Ovary (tissue), 3 donors: ENCODE results near the gene RAP1GAP2.

Experiments
- EP300 ChIP-seq: sonication (generic); formaldehyde crosslinking; IDR thresholded peaks from one replicate; pipeline ENCODE4 v1.6.1; 2017; ENCODE audit warnings: antibody characterized with exemption
- POLR2A ChIP-seq: fragments of 450-650 bp; IDR thresholded peaks from one replicate; pipeline ENCODE4 v1.6.1; 2017; ENCODE audit warnings: antibody characterized with exemption, mild to moderate bottlenecking, moderate library complexity
- TF ChIP-seq, protein P1 (sequence below), 3 donors: fragments of 450-650 bp in 2 of 3; fragments of 200-600 bp in 1 of 3; IDR thresholded peaks; one replicate each; pipeline versions ENCODE4 v1.5.1 to v1.8.0; 2016 to 2022; ENCODE audit warnings: antibody characterized with exemption in 3 of 3, mild to moderate bottlenecking in 1 of 3
- donor health status: DM: no; HTN: no; CAD: no.

DNA sequence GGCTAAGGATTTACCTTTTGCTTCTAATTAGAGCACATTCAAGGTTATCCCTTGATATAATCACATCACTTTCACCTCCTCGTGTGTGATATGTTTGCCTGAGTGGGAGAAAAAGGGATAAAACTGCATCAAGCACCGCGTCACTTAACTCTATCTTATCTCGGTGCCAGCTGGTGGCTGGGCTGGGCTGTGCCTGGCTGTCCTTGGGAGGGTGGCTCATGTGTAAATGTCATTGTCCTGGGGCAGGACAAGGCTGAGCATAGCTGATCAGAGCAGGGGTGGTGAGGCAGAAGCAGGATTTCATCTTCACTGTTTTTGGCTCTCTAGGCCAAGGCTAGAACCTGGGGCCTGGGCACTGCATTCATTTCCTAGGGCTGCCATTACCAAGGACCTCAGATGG lies 105.3 kb downstream of the RAP1GAP2 start:
- TF ChIP-seq, protein P1, sequence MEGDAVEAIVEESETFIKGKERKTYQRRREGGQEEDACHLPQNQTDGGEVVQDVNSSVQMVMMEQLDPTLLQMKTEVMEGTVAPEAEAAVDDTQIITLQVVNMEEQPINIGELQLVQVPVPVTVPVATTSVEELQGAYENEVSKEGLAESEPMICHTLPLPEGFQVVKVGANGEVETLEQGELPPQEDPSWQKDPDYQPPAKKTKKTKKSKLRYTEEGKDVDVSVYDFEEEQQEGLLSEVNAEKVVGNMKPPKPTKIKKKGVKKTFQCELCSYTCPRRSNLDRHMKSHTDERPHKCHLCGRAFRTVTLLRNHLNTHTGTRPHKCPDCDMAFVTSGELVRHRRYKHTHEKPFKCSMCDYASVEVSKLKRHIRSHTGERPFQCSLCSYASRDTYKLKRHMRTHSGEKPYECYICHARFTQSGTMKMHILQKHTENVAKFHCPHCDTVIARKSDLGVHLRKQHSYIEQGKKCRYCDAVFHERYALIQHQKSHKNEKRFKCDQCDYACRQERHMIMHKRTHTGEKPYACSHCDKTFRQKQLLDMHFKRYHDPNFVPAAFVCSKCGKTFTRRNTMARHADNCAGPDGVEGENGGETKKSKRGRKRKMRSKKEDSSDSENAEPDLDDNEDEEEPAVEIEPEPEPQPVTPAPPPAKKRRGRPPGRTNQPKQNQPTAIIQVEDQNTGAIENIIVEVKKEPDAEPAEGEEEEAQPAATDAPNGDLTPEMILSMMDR (IDR thresholded peaks at IDR 0.05), result no peak
- no peak for TF ChIP-seq EP300
- no peak for TF ChIP-seq POLR2A
